Coronary artery (tissue), 2 donors: ENCODE results near the gene MFRP.
A peak's percentile ranks its signal among the peaks of the same experiment; 100 is the strongest.

Source experiments
- DNase-seq: peaks from one replicate; pipeline ENCODE4 v3.0.0-alpha.2; 2017; ENCODE audit warnings: low spot score
- H3K27ac ChIP-seq, 2 donors: fragments of 200-600 bp; sonication (generic); one replicate each; pipeline ENCODE4 v1.5.1; 2016 to 2019
- H3K4me3 ChIP-seq: fragments of 200-600 bp; sonication (generic); 2 replicates; pipeline ENCODE4 v1.5.1; 2016; ENCODE audit warnings: mild to moderate bottlenecking, moderate library complexity
- TF ChIP-seq, protein P1 (sequence below): fragments of 200-600 bp; sonication (generic); IDR thresholded peaks from one replicate; pipeline ENCODE4 v1.5.1; 2019; ENCODE audit warnings: antibody characterized with exemption

The MFRP gene

DNA sequence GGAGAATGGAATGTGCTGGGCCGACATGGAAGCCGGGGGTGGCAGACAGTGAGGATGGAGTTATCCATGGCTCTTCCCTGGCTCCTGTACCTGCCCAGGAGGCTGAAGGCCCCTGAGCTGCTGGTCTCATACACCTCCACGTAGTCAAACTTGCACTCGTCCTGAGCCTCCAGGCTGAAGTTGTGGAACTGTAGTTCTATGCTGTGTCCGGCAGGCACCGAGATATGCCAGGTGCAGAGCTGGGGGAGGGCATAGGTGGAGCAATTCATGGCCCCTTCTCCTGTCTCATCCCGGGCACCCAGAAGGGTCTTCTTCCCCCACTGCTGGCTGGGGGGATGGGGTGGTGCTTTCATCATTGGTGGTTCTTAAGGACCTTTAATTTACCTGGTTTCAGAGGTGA lies 2.8 kb downstream of the MFRP start:
- TF ChIP-seq, protein P1, sequence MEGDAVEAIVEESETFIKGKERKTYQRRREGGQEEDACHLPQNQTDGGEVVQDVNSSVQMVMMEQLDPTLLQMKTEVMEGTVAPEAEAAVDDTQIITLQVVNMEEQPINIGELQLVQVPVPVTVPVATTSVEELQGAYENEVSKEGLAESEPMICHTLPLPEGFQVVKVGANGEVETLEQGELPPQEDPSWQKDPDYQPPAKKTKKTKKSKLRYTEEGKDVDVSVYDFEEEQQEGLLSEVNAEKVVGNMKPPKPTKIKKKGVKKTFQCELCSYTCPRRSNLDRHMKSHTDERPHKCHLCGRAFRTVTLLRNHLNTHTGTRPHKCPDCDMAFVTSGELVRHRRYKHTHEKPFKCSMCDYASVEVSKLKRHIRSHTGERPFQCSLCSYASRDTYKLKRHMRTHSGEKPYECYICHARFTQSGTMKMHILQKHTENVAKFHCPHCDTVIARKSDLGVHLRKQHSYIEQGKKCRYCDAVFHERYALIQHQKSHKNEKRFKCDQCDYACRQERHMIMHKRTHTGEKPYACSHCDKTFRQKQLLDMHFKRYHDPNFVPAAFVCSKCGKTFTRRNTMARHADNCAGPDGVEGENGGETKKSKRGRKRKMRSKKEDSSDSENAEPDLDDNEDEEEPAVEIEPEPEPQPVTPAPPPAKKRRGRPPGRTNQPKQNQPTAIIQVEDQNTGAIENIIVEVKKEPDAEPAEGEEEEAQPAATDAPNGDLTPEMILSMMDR, result no peak
- DNase-seq, result no peak
- H3K4me3 ChIP-seq, result no peak overlapping the region
- H3K27ac ChIP-seq, result no peak overlapping the region

DNA sequence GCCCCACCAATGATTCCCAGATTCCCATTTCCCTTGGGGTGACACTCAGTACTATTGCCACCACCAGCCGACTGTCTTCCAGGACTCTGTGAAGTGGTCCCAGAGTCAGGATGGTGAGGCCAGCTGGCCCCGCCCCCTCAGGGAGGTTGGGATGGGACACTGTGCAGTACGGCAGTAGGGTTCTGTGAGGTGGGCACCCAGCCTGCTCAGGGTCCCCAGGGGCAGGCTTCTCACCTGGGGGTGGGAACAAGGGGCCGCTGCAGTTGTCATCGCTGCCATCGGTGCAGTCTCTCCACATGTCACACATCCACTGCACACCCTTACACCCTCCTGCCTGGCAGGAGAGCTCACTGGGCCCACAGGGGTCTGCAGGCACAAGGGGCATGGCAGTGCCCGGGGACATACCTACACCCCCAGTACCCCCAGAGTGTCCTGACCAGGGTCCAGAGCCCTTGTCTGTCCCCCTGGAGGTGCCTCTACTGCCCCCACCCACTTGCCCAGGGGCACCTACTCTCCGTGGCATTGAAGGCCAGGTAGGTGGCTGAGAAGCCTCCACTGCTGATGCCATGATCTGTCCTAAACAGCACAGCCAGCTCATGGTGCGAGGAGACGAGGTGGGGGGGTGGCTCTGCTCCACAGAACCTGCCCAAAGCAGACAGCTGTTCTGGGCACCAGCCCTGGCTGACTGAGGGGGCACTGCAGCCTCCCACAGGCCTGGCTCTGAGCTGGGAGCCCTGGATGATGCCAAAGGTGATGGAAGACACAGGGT lies 4.0 kb downstream of the MFRP start:
- Histone ChIP-seq H3K27ac (no peak overlapping the region), H3K4me3 (no peak overlapping the region)
- DNase-seq, result no peak
- TF ChIP-seq, protein P1, result no peak

DNA sequence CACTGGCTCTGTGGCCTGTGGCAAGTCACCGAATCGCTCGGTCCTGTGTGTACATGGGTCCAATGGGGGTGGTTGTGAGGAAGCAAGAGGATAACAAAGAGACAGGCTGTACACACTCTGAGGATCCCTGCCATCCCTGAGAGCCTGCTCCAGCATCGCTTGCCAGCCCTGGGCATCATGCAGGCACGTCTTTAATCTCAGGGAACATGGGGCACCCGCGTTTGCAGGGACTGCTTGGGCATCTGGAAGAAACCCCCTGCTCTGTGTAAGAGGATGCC lies 4.5 kb downstream of the MFRP start:
- H3K4me3 ChIP-seq, result no peak overlapping the region
- no peak overlapping the region for H3K27ac ChIP-seq
- no peak for DNase-seq
- TF ChIP-seq, protein P1, result no peak

DNA sequence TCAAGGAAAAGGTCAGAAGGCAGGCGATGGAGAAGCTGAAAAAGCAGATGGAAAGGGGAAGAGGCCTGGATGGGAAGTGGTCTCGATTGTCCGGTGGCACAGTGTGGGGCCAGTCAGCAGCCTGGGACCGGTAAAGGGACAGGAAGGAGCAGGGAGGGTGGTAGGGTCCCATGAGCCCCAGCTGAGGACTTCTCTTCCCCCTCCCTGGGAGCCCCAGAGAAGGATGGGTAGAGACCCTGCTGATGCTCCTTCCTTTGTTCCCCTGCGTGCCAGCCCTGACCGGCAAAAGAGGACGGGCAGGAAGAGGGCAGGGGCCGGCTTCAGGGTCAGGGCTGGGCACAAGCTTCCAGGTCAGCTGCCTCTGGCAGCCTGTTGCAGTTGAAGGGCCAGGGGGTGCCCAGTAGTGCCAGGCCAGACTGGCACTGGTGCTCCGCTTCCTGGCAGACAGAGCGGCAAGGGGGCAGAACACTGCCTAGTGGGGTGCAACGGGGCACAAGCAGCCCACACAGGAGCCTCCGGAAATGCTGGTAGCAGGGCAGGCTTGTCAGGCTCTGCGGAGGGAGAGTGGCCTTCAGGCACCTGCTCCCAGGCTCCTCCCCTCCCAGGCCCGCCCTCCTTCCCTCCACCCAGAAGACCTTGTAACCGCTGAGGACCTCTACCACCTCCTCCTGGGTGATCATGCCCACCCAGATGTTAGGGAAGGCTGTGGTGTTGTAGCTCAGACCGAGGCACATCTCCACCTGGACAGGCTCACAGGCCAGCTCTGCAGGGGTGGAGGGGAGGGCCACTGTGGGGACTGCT lies 5.1 kb downstream of the MFRP start:
- peak; percentile 71 for DNase-seq
- TF ChIP-seq, protein P1, result no peak

DNA sequence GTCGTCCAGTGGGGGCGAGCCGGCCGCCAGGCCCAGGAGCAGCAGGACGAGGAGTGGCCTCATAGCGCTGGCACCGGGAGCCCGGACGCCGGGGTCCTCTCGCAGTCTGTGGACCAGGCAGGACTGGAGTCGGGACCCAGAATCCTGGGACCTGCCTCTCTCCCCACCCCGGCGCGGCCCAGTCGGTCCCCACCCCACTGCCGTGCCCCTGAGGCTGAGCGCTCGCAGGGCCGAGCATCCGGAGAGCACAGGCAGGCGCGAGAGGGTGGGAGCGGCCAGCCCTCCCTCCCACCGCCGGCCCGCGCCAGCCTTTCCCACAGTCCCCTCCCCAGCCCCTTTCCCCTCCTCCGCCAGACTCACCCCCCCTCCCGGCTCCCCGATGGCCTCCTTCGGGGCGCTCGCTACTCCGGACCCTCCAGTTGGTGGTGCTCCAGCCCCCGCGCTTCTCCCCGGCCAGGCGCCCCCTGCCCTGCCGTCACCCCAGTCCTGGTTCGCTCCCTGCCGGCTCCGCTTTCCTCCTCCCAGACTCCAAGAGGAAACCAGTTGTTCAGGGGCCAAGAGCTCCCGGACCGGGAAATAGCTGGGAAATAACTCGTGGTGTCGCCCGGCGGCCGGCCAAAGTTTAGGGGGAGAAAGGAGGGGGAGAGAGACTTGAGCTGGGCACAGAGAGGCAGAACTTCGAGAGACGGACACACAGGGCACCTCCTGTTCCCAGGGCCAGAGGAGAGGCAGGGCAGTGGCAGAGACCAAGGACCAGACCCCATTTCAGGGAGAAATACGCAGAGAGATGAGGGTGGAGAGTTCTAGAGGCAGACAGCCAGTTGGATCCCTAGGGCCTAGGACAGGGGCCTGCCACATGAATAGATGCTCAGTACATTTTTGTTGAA lies 5.9 kb downstream of the MFRP start, which contains the start of gene C1QTNF5:
C1QTNF5 (minus strand) TSS at position 549 of the 887 bp plus-strand sequence; CDS start at position 63, 486 bp downstream.
- Histone ChIP-seq H3K27ac (peak within 1 kb of the TSS; percentile 77 to 91), H3K4me3 (peak within 1 kb of the TSS; percentile 90)
- peak; percentile 90 for DNase-seq
- TF ChIP-seq, protein P1, result no peak

More for the DNA sequence above, 5.1 kb downstream of the MFRP start:
- Histone ChIP-seq H3K27ac (peak overlapping the region; percentile 77 to 91), H3K4me3 (peak overlapping the region; percentile 90)

DNA sequence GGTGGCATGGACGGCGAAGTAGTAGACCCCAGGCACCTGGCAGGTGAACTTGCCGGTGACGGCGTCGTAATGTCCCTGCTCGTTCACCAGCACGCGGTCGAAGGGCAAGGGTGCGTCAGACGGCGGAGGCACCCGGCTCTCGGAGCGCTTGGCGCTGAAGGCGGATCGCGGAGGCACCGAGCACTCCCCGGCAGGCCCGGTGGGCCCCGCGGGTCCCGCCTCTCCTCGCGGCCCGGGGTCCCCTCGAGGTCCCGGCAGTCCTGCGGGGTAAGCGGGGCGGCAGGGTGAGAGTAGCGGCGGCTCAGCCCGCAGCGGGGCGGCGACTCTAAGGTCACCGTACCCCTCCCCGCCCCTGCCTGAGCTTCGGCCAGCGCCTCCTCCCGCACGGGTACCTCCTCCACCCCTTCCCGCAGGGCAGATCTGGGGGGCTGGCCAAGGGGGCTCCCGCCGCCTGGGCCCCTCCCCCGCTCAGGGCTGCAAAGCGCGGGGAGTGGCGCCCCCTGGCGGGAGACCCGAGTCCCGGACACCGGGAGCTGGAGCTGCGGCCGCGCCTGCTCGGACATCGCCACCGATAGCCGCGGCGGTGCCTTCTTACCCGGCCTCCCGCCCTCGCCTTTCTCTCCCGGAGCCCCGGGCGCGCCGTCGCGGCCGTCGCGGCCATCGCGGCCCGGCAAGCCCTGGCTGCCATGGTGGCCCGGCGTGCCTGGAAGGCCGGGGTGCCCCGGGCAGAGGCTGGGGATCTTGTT lies 6.7 kb downstream of the MFRP start:
- TF ChIP-seq, protein P1, result peak; percentile 93
- peak overlapping the region; percentile 77 to 91 for H3K27ac ChIP-seq
- DNase-seq, result no peak
- H3K4me3 ChIP-seq, result peak overlapping the region; percentile 90
